ENCODE data around the gene PLXNC1. TPM values are rescaled to one million over a fixed set of nuclear protein-coding genes. Genes with fewer than 3 reads are reported as not detected.

The PLXNC1 gene
- polyA plus RNA-seq (2011; rRNA removed) = 2.2 and 3.4 TPM in 2 replicates
- 3.9 and 5.8 TPM in 2 replicates for polyA minus RNA-seq (2011; rRNA and poly(A)+ RNA removed)

GRCh38 chr12:94147991-94148738 lies at the start of gene PLXNC1:
TSS of gene PLXNC1 (plus strand) at chr12:94148577. CDS start at chr12:94148972, 395 bp downstream.
- no peaks in the 10 kb centered on the region for H3K36me3 ChIP-seq (ENCODE audit: control insufficient read depth, insufficient read depth, low read length)
- peak within 1 kb of the TSS; percentile 50 for H3K4me3 ChIP-seq (ENCODE audit: low read depth, low read length)
- CTCF ChIA-PET = interaction anchor here (1.0 to 2.1 kb wide), 7 partner anchors 12 to 384 kb away, joined by 3 to 8 read pairs (median 4); no protein-coding TSS in a partner anchor
- POLR2A ChIA-PET = no interaction called here
- TF ChIP-seq CTCF (IDR thresholded peaks at IDR 0.05; ENCODE audit: insufficient read depth, low read depth, low read length) = no peak
- DNase-seq (ENCODE audit: low read depth) = no peak
- peaks cover 39% of the 10 kb centered on the region for H3K27me3 ChIP-seq (ENCODE audit: control insufficient read depth, insufficient read depth, low read length)

DNA sequence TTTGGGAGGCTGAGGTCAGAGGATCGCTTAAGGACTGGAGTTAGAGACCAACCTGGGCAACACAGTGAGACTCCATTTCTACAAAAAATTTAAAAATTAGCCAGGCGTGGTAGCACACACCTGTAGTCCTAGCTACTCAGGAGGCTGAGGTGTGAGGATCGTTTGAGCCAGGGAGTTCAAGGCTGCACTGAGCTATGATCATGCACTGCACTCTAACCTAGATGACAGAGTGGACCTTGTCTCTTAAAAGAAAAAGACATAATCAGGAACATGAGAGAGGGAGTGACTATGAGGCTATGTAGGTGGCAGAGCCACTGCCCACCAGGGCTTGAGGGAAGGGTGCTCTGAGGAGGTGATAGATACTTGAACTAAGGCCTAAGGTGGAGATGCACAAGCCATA lies 49.2 kb upstream of the PLXNC1 start:
- CTCF ChIA-PET = interaction anchor here (0.6 to 6.2 kb wide), 11 partner anchors 23 to 1137 kb away, joined by 3 to 154 read pairs (median 29); partner anchors contain the start of gene SOCS2
- Histone ChIP-seq H3K36me3 (ENCODE audit: control insufficient read depth, insufficient read depth, low read length) (no peaks in the 10 kb centered on the region), H3K4me3 (ENCODE audit: low read depth, low read length) (no peak overlapping the region), H3K27me3 (ENCODE audit: control insufficient read depth, insufficient read depth, low read length) (no peaks in the 10 kb centered on the region)
- no peak for TF ChIP-seq CTCF (IDR thresholded peaks at IDR 0.05; ENCODE audit: insufficient read depth, low read depth, low read length)
- no peak for DNase-seq (ENCODE audit: low read depth)
- POLR2A ChIA-PET = interaction anchor here (0.7 kb wide), 1 partner anchor 184 kb away, joined by 3 read pairs; no protein-coding TSS in a partner anchor

GRCh38 chr12:94099632-94100031 lies 48.7 kb upstream of the PLXNC1 start:
- DNase-seq (ENCODE audit: low read depth) = no peak

GRCh38 chr12:94100211-94100627 lies 48.2 kb upstream of the PLXNC1 start:
- Histone ChIP-seq H3K36me3 (ENCODE audit: control insufficient read depth, insufficient read depth, low read length) (no peaks in the 10 kb centered on the region), H3K4me3 (ENCODE audit: low read depth, low read length) (no peak overlapping the region), H3K27me3 (ENCODE audit: control insufficient read depth, insufficient read depth, low read length) (no peaks in the 10 kb centered on the region)
- ChIA-PET CTCF (interaction anchor here (0.6 to 6.2 kb wide), 36 partner anchors 9 to 656 kb away, joined by 3 to 154 read pairs (median 4); partner anchors contain the start of gene SOCS2), POLR2A (interaction anchor here (1.0 kb wide), 1 partner anchor 25 kb away, joined by 3 read pairs; no protein-coding TSS in a partner anchor)
- DNase-seq (ENCODE audit: low read depth) = no peak
- TF ChIP-seq CTCF (IDR thresholded peaks at IDR 0.05; ENCODE audit: insufficient read depth, low read depth, low read length) = no peak

More at GRCh38 chr12:94099632-94100031, 48.7 kb upstream of the PLXNC1 start:
- no peak for TF ChIP-seq CTCF (IDR thresholded peaks at IDR 0.05; ENCODE audit: insufficient read depth, low read depth, low read length)
- H3K36me3 ChIP-seq (ENCODE audit: control insufficient read depth, insufficient read depth, low read length) = no peaks in the 10 kb centered on the region
- ChIA-PET CTCF (interaction anchor here (0.6 to 6.2 kb wide), 14 partner anchors 10 to 632 kb away, joined by 3 to 154 read pairs (median 20); partner anchors contain the start of gene SOCS2), POLR2A (interaction anchor here (0.7 kb wide), 1 partner anchor 185 kb away, joined by 3 read pairs; no protein-coding TSS in a partner anchor)
- H3K4me3 ChIP-seq (ENCODE audit: low read depth, low read length) = no peak overlapping the region
- no peaks in the 10 kb centered on the region for H3K27me3 ChIP-seq (ENCODE audit: control insufficient read depth, insufficient read depth, low read length)

Data from BJ (cell line).